Sigmoid colon (tissue), 3 donors: ENCODE results near the gene DRC3.

Source experiments
- POLR2A ChIP-seq, 2 donors: fragments of 450-650 bp; IDR thresholded peaks; one replicate each; pipeline ENCODE4 v1.6.1; 2016; ENCODE audit warnings: antibody characterized with exemption in 2 of 2, mild to moderate bottlenecking in 2 of 2, moderate library complexity in 2 of 2
- TF ChIP-seq, protein P1 (sequence below), 4 experiments: fragments of 450-650 bp in 3 of 4; fragments of 200-600 bp in 1 of 4; IDR thresholded peaks; one replicate each; pipeline ENCODE4 v1.5.1; 2016 to 2019; ENCODE audit warnings: antibody characterized with exemption in 4 of 4, mild to moderate bottlenecking in 3 of 4, moderate library complexity in 2 of 4

DNA sequence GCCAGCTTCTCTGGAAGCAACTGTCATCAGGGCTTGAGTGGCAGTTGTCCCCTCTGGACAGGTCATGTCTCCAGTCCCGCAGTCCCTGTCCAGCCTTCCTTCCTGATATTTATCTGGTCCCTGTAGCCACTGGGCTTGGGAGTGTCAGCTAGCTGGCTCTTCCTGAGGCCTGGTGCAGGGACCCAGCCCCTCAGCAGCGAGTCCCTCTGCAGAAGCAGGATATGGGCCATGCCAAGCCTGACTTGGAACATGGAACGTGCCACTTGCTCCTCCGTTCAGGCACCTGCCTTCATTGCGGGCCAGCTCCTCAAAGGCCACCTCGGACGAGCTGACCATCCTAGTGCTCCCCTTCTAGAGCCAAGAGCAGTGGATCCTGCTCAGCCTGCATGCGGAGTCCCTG is 26.3 kb downstream of the DRC3 start:
- TF ChIP-seq, protein P1, sequence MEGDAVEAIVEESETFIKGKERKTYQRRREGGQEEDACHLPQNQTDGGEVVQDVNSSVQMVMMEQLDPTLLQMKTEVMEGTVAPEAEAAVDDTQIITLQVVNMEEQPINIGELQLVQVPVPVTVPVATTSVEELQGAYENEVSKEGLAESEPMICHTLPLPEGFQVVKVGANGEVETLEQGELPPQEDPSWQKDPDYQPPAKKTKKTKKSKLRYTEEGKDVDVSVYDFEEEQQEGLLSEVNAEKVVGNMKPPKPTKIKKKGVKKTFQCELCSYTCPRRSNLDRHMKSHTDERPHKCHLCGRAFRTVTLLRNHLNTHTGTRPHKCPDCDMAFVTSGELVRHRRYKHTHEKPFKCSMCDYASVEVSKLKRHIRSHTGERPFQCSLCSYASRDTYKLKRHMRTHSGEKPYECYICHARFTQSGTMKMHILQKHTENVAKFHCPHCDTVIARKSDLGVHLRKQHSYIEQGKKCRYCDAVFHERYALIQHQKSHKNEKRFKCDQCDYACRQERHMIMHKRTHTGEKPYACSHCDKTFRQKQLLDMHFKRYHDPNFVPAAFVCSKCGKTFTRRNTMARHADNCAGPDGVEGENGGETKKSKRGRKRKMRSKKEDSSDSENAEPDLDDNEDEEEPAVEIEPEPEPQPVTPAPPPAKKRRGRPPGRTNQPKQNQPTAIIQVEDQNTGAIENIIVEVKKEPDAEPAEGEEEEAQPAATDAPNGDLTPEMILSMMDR (IDR thresholded peaks at IDR 0.05), result no peak
- TF ChIP-seq POLR2A (IDR thresholded peaks at IDR 0.05), result no peak
